C4-2B (cell line): ENCODE data around the gene ZNF124.

ENCODE experiments used
- CTCF ChIP-seq: fragments of 450-650 bp; conservative IDR thresholded peaks from 2 replicates; pipeline ENCODE4 v1.5.1; 2017; ENCODE audit warnings: mild to moderate bottlenecking
- ZFX ChIP-seq: fragments of 450-650 bp; IDR thresholded peaks from 2 replicates; pipeline ENCODE4 v1.6.1; 2017

DNA sequence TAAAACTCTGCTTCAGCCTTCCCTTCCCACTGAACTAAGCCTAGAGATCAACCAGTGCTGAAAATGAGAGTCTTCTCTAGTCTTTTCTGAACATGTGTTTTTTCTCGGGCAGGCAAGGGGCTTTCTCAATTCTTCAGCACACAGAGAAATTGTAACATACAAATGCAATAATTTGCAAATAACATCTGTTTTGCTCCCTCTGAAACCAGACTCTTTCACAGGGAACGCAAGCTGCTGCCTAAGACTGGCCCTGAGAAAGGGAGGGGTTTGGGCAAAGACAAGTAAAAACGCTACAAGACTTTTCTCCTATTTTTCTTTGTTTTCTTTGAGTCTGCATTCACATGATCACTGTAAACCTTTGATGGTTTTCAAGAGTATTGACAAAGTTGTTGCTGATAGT, 44.4 kb upstream of the ZNF124 start:
- TF ChIP-seq CTCF (no peak), ZFX (no peak)
